Loucy (cell line): ENCODE results near the gene CACNA1C.

Source experiments
- H2AFZ ChIP-seq: fragments of 200-600 bp; sonication (generic); 2 replicates; pipeline ENCODE4 v1.6.0; 2016; ENCODE audit warnings: antibody characterized with exemption, mild to moderate bottlenecking, low read length, moderate library complexity
- H3F3A ChIP-seq: fragments of 200-600 bp; 2 replicates; pipeline ENCODE4 v1.6.0; 2016; ENCODE audit warnings: antibody characterized with exemption, low read depth, mild to moderate bottlenecking
- H3K27me3 ChIP-seq: fragments of 200-600 bp; sonication (generic); 2 replicates; pipeline ENCODE4 v1.6.1; 2014; ENCODE audit warnings: low read length, mild to moderate bottlenecking; ENCODE audit not compliant: insufficient read depth, poor library complexity, severe bottlenecking
- H3K36me3 ChIP-seq: fragments of 200-600 bp; sonication (generic); 2 replicates; pipeline ENCODE4 v1.6.1; 2016; ENCODE audit warnings: low read length; ENCODE audit not compliant: insufficient read depth
- H3K4me1 ChIP-seq: fragments of 200-600 bp; sonication (generic); 2 replicates; pipeline ENCODE4 v1.5.1; 2014; ENCODE audit warnings: low read length, mild to moderate bottlenecking; ENCODE audit not compliant: insufficient read depth, poor library complexity, severe bottlenecking
- H3K4me2 ChIP-seq: fragments of 200-600 bp; sonication (generic); 2 replicates; pipeline ENCODE4 v1.6.0; 2014; ENCODE audit warnings: antibody characterized with exemption, low read length, low read depth, mild to moderate bottlenecking; ENCODE audit not compliant: poor library complexity, severe bottlenecking
- H3K4me3 ChIP-seq: fragments of 200-600 bp; sonication (generic); 2 replicates; pipeline ENCODE4 v1.5.1; 2014; ENCODE audit warnings: low read length, mild to moderate bottlenecking, mixed read lengths; ENCODE audit not compliant: poor library complexity, severe bottlenecking
- H3K79me2 ChIP-seq: fragments of 200-600 bp; sonication (generic); 2 replicates; pipeline ENCODE4 v1.6.1; 2014; ENCODE audit warnings: low read length; ENCODE audit not compliant: insufficient read depth
- H3K9ac ChIP-seq: fragments of 200-600 bp; sonication (generic); 2 replicates; pipeline ENCODE4 v1.6.0; 2014; ENCODE audit warnings: mild to moderate bottlenecking, low read depth, low read length, moderate library complexity; ENCODE audit not compliant: poor library complexity, severe bottlenecking
- H3K9me2 ChIP-seq: fragments of 200-600 bp; sonication (generic); replicated peaks from 2 replicates; pipeline ENCODE4 v1.6.1; 2016; ENCODE audit warnings: low read depth, low read length, mixed read lengths
- H3K9me3 ChIP-seq: fragments of 200-600 bp; sonication (generic); 2 replicates; pipeline ENCODE4 v1.6.1; 2014; ENCODE audit warnings: mild to moderate bottlenecking, antibody characterized with exemption, low read length, low read depth; ENCODE audit not compliant: insufficient read depth
- H4K20me1 ChIP-seq: fragments of 200-600 bp; sonication (generic); 2 replicates; pipeline ENCODE4 v1.6.0; 2014; ENCODE audit warnings: antibody characterized with exemption, low read length, mild to moderate bottlenecking; ENCODE audit not compliant: insufficient read depth, poor library complexity, severe bottlenecking
- EZH2phosphoT487 ChIP-seq: fragments of 200-600 bp; IDR thresholded peaks from 2 replicates; pipeline ENCODE4 v1.6.1; 2018; ENCODE audit warnings: antibody characterized with exemption, mild to moderate bottlenecking, moderate library complexity, borderline replicate concordance
- TF ChIP-seq, protein P1 (sequence below): fragments of 200-600 bp; sonication (generic); conservative IDR thresholded peaks from 2 replicates; pipeline ENCODE4 v1.5.1; 2014; ENCODE audit warnings: mild to moderate bottlenecking, antibody characterized with exemption, low read length

Gene CACNA1C

DNA sequence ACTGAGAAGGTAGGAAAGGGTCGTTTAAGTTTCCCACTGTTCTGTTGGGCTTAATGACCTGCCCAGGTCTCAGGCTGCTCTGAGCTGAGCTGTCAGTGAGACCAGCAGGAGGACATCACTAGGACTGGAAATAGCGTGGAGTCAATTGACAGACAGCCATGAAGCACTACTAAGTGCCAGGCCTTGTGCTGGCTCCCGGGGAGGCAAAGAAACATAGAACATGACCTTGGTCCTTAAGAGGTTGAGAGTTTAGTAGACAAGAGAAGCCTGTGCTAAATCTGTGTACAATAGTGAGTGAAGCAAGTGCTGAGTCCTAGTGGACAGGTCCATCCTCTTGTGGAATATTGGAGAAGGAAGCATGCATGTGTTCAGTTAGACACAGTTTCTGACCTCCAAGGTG is 239.2 kb downstream of the CACNA1C start:
- Histone ChIP-seq H3K9ac (no peak overlapping the region), H3K9me3 (no peaks in the 10 kb centered on the region), H3F3A (no peaks in the 10 kb centered on the region), H3K9me2 (no peaks in the 10 kb centered on the region), H3K4me2 (no peak overlapping the region), H3K27me3 (no peaks in the 10 kb centered on the region), H3K36me3 (no peaks in the 10 kb centered on the region), H4K20me1 (no peaks in the 10 kb centered on the region), H3K79me2 (no peaks in the 10 kb centered on the region), H3K4me1 (no peaks in the 10 kb centered on the region), H3K4me3 (no peak overlapping the region), H2AFZ (no peak overlapping the region)
- TF ChIP-seq, protein P1, sequence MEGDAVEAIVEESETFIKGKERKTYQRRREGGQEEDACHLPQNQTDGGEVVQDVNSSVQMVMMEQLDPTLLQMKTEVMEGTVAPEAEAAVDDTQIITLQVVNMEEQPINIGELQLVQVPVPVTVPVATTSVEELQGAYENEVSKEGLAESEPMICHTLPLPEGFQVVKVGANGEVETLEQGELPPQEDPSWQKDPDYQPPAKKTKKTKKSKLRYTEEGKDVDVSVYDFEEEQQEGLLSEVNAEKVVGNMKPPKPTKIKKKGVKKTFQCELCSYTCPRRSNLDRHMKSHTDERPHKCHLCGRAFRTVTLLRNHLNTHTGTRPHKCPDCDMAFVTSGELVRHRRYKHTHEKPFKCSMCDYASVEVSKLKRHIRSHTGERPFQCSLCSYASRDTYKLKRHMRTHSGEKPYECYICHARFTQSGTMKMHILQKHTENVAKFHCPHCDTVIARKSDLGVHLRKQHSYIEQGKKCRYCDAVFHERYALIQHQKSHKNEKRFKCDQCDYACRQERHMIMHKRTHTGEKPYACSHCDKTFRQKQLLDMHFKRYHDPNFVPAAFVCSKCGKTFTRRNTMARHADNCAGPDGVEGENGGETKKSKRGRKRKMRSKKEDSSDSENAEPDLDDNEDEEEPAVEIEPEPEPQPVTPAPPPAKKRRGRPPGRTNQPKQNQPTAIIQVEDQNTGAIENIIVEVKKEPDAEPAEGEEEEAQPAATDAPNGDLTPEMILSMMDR: no peak
- TF ChIP-seq EZH2phosphoT487: no peak

DNA sequence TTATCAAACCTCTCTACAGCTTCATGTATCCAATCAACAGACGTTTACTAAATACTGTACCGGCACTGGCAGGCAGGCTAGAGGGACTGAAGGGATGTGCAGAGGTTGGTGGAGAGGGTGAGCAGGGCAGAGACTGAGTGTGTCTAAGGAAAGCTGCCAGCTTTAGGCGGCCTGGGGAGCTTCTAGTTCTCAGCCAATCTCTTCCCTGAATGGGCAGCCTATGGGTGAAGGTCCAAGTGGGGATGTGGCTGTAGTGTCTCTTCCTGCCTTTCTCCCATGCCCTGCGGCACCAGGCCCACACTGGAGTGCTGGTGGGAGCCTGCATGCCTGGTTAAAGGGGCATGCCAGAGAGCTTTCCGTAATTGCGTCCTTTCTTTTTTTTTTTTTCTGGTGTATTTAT is 239.8 kb downstream of the CACNA1C start:
- H4K20me1 ChIP-seq: no peaks in the 10 kb centered on the region
- no peaks in the 10 kb centered on the region for H3K9me2 ChIP-seq
- H2AFZ ChIP-seq: no peak overlapping the region
- no peak for TF ChIP-seq EZH2phosphoT487
- TF ChIP-seq, protein P1: no peak
- H3K9me3 ChIP-seq: no peaks in the 10 kb centered on the region
- no peak overlapping the region for H3K4me3 ChIP-seq
- H3F3A ChIP-seq: no peaks in the 10 kb centered on the region
- H3K27me3 ChIP-seq: no peaks in the 10 kb centered on the region
- no peak overlapping the region for H3K4me2 ChIP-seq
- H3K79me2 ChIP-seq: no peaks in the 10 kb centered on the region
- H3K9ac ChIP-seq: no peak overlapping the region
- no peaks in the 10 kb centered on the region for H3K36me3 ChIP-seq
- no peaks in the 10 kb centered on the region for H3K4me1 ChIP-seq

DNA sequence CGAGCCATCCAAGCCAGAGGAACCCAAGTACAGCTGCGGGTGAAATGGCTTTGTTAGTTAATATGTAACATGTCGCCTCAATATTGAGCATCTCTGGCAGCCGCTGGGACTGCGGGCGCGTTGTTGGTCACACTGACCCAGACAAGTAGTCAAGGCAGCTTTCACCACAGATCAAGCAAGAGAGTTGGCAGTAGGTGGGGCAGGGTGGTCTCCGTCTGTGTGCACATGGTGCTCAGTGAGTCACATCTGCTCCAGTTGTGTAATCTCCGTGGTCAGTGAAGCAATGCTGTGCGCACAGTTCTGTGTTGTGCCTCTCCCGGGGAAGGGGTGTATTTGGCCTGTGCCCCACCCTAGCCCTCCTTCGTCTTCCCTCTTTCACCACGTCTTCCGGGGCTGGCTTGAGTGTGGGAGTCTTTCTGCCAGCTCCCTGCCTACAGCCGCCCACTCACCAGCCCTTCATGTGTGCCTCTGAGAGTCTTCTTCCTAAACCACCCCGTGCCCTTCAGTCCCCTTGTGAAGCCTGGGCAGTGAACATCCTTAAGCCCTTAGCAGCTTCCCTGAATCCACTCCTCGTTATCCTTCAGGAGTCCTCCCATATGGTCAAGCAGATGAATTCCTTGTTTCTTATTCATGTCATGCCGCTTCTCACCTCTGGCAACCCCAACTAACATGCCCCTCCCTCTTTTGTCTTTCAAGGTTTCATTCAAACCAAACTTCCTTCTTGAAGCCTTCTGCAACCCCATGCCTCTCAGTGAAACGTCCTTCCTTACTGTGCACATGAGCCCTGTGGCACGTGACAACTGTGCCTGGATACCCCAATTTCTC is 242.1 kb downstream of the CACNA1C start:
- Histone ChIP-seq H3K36me3 (no peaks in the 10 kb centered on the region), H3K9ac (no peak overlapping the region), H4K20me1 (no peaks in the 10 kb centered on the region), H2AFZ (no peak overlapping the region), H3K27me3 (no peaks in the 10 kb centered on the region), H3K4me3 (no peak overlapping the region), H3F3A (no peaks in the 10 kb centered on the region), H3K9me3 (no peaks in the 10 kb centered on the region), H3K4me2 (no peak overlapping the region), H3K9me2 (no peaks in the 10 kb centered on the region), H3K4me1 (peaks cover 5% of the 10 kb centered on the region), H3K79me2 (no peaks in the 10 kb centered on the region)
- no peak for TF ChIP-seq EZH2phosphoT487
- TF ChIP-seq, protein P1: no peak
